Measurements from ENCODE around the gene ABR. TPM values are rescaled to one million over a fixed set of nuclear protein-coding genes. Genes with fewer than 3 reads are reported as not detected.

The ABR gene
- total RNA-seq (2021; fragmentation: NEBNext Ultra II Directional; extraction: Animal tissue kit (Norgen Biotek cat#: 25700)) = 41.4 and 44.8 TPM in 2 replicates
- 47.2 and 68.0 TPM in 2 replicates for polyA plus RNA-seq (2011; rRNA removed)
- polyA plus RNA-seq (2011; cell fraction: cytosol; rRNA removed) = 42.5 TPM
- 102 TPM for polyA plus RNA-seq (2011; cell fraction: nucleus; rRNA removed)
- polyA plus RNA-seq (2012, experiment 1 of 2) = 25.2 to 40.6 TPM (median 35.7 TPM) in 4 replicates
- polyA plus RNA-seq (2012, experiment 2 of 2) = 13.2 TPM
- 21.3 TPM for polyA plus RNA-seq (2013, experiment 1 of 2)
- polyA plus RNA-seq (2013, experiment 2 of 2) = 20.9 TPM
- 25.8 and 37.2 TPM in 2 replicates for polyA minus RNA-seq (2011; rRNA and poly(A)+ RNA removed)
- polyA minus RNA-seq (2011; cell fraction: cytosol; rRNA and poly(A)+ RNA removed) = 27.9 TPM
- polyA minus RNA-seq (2011; cell fraction: nucleus; rRNA and poly(A)+ RNA removed) = 34.7 TPM
- long read RNA-seq, experiment 1, full-length matches to known transcripts = 1 of 25 reads
- long read RNA-seq, experiment 1, partial matches to known transcripts = 11 of 25 reads
- long read RNA-seq, experiment 1, other reads (novel, unspliced or antisense) = 13 of 25 reads
- long read RNA-seq, experiment 2, partial matches to known transcripts = 1 of 7 reads
- long read RNA-seq, experiment 2, other reads (novel, unspliced or antisense) = 4 of 7 reads

DNA sequence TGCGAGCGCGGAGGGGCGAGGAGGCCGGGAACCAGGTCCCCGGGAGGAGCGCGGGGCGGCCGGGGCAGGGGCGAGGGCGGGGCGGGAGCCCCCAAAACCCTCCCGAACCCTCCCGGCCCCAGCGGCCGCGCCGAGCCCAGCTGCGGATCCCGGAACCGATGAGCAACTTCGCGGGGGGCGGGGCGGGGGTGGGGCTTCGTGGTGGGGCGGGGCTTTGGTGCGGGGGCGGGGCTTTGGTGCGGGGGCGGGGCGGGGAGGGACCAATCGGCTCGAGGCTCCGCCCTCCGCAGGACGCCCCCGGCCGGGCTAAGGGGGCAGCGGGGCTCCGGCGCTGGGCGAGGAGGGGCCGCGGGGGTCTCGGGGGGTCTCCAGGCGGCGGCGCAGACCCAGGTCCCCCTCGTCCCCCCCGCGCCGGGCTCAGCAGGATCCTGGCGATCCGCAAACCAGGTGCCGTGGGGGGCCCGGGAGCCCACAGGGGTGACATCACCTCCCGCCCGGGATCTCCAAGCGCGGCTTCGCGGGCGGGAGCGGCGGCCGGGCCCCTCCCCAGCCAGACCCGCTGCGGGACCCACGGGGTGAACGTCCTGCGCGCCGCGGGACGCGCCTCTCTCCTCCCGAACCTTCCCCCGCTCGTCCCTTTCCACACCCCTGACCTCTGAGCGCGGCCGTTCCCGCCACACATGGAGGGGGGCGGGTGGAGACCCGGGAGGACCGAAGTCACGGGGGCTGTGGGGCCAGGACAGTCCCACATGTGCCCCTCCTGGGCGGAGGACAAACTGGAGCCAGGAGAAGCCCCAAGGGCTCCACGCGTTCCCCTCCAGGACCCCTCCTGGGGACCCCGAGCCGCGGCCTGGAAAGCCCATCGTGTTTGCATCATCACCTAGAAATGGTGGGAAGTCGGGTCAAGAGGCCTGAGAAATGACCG lies at the start of gene ABR:
Gene ABR, minus strand, starts transcription at position 164 of the 925 bp plus-strand sequence. CDS start 254 bp downstream, outside the sequence.
- Histone ChIP-seq H3K9ac (replicated peaks in 1 of 4; ENCODE audit: extremely low read depth in 1 of 4, low read depth in 3 of 4, low read length in 3 of 4) (peak within 1 kb of the TSS in 1 of 4 experiments; percentile 81; a peak in 2 of 7 replicates), H3K56ac (replicated peaks; ENCODE audit: insufficient read length, low read depth, low read length) (no peak within 1 kb of the TSS), H3K4me1 (replicated peaks in 1 of 4; ENCODE audit: control insufficient read depth in 3 of 4, insufficient read depth in 4 of 4, low read length in 3 of 4) (peaks cover 0 to 20% (median 10%) of the 10 kb centered on the region in 4 experiments; a peak in 6 of 7 replicates), H3K23me2 (ENCODE audit: low read depth, low read length) (peaks cover 10% of the 10 kb centered on the region; the same call in 1 of the 2 replicates), H2BK120ac (replicated peaks; ENCODE audit: low read depth, low read length) (no peak within 1 kb of the TSS), H2BK15ac (ENCODE audit: low read length) (no peak within 1 kb of the TSS), H2AFZ (ENCODE audit: low read length) (no peak within 1 kb of the TSS; the same call in 1 of the 2 replicates), H3K14ac (ENCODE audit: insufficient read length) (no peak within 1 kb of the TSS), H3K4me3 (ENCODE audit: extremely low read depth in 1 of 4, insufficient read depth in 2 of 4, low read depth in 3 of 4, low read length in 4 of 4) (peak within 1 kb of the TSS; percentile 52 to 96 (median 65)), H3K27ac (ENCODE audit: low read depth, low read length) (no peak within 1 kb of the TSS), H3K9me3 (ENCODE audit: insufficient read depth in 2 of 2, low read depth in 1 of 2, low read length in 1 of 2) (no peaks in the 10 kb centered on the region), H2AK5ac (ENCODE audit: low read depth, low read length) (no peak within 1 kb of the TSS), H3K79me1 (ENCODE audit: low read depth, low read length) (no peaks in the 10 kb centered on the region; the same call in 1 of the 2 replicates), H2BK12ac (ENCODE audit: low read depth, low read length) (0 out of 2 replicates have a peak within 1 kb of the TSS, but pooled peaks have one; percentile 17), H3K18ac (ENCODE audit: extremely low read depth, low read length) (peak within 1 kb of the TSS; percentile 60), H4K91ac (replicated peaks; ENCODE audit: insufficient read length, low read length) (no peak within 1 kb of the TSS), H2BK20ac (ENCODE audit: low read length) (no peak within 1 kb of the TSS), H3K4ac (replicated peaks; ENCODE audit: insufficient read length, low read depth, low read length) (no peak within 1 kb of the TSS), H2BK5ac (ENCODE audit: low read depth, low read length) (no peak within 1 kb of the TSS), H3K79me2 (ENCODE audit: control insufficient read depth in 1 of 2, insufficient read depth in 2 of 2, low read length in 2 of 2) (peaks cover 0 to 2% of the 10 kb centered on the region in 2 experiments; a peak in 1 of 4 replicates), H3K4me2 (ENCODE audit: insufficient read depth in 1 of 2, low read depth in 2 of 2, low read length in 2 of 2) (peak within 1 kb of the TSS; percentile 93 to 94), H3K27me3 (replicated peaks in 1 of 4; ENCODE audit: control insufficient read depth in 3 of 4, extremely low read depth in 1 of 4, insufficient read depth in 3 of 4, low read length in 3 of 4) (peaks cover 0 to 28% (median 19%) of the 10 kb centered on the region in 4 experiments; a peak in 5 of 7 replicates), H3K36me3 (ENCODE audit: control insufficient read depth in 2 of 4, insufficient read depth in 4 of 4, low read length in 3 of 4) (no peaks in the 10 kb centered on the region), H4K5ac (ENCODE audit: insufficient read length, low read depth, low read length) (no peak within 1 kb of the TSS), H3K23ac (ENCODE audit: insufficient read length) (no peak within 1 kb of the TSS), H4K8ac (ENCODE audit: extremely low read depth, insufficient read depth, low read length) (peak within 1 kb of the TSS; percentile 75), H4K20me1 (replicated peaks in 1 of 2; ENCODE audit: control insufficient read depth in 1 of 2, insufficient read depth in 2 of 2, low read length in 2 of 2) (peaks cover 4 to 9% of the 10 kb centered on the region in 2 experiments)
- peak in 1 of 2 experiments; percentile 75 for DNase-seq (ENCODE audit: low read depth in 1 of 2, low spot score in 2 of 2)
- no peak for FAIRE-seq
- CTCF ChIA-PET (ENCODE audit: partially characterized antibody) = interaction anchor here (0.8 to 1.8 kb wide), 4 partner anchors 32 to 154 kb away, joined by 3 to 10 read pairs (median 3); no protein-coding TSS in a partner anchor
- POLR2A ChIA-PET (ENCODE audit: partially characterized antibody) = no interaction called here
- 17% methylated on average over 20 of the region's 98 CpGs; no CpG with 5 or more reads in 1 of the 2 experiments for WGBS, 2 experiments (ENCODE audit: extremely low coverage in 1 of 2, insufficient coverage in 1 of 2, insufficient read length in 1 of 2, insufficient replicate concordance in 2 of 2, low coverage in 1 of 2, low lambda C conversion rate in 2 of 2, missing lambda C conversion rate in 1 of 2)
- TF ChIP-seq CEBPB (IDR thresholded peaks at IDR 0.05; ENCODE audit: low read depth, low read length) = peak; percentile 8; the same call in 1 of the 2 replicates
- no peak for TF ChIP-seq GABPA (IDR thresholded peaks at IDR 0.05; ENCODE audit: borderline replicate concordance, insufficient read depth, low read length)
- TF ChIP-seq BRCA1 (IDR thresholded peaks at IDR 0.05; ENCODE audit: low read depth, low read length) = no peak
- no peak for TF ChIP-seq ASH2L (IDR thresholded peaks at IDR 0.05; ENCODE audit: low read length)
- peak; percentile 26 for TF ChIP-seq KDM4A (IDR thresholded peaks at IDR 0.05; ENCODE audit: low read depth, low read length, severe bottlenecking)
- TF ChIP-seq, protein P1, sequence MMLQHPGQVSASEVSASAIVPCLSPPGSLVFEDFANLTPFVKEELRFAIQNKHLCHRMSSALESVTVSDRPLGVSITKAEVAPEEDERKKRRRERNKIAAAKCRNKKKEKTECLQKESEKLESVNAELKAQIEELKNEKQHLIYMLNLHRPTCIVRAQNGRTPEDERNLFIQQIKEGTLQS (IDR thresholded peaks at IDR 0.05; ENCODE audit: insufficient read depth, low read depth, low read length) = no peak
- TF ChIP-seq YY1 (IDR thresholded peaks at IDR 0.05; ENCODE audit: low read depth, low read length) = no peak
